Measurements from ENCODE around the gene GPRIN3.

DNA sequence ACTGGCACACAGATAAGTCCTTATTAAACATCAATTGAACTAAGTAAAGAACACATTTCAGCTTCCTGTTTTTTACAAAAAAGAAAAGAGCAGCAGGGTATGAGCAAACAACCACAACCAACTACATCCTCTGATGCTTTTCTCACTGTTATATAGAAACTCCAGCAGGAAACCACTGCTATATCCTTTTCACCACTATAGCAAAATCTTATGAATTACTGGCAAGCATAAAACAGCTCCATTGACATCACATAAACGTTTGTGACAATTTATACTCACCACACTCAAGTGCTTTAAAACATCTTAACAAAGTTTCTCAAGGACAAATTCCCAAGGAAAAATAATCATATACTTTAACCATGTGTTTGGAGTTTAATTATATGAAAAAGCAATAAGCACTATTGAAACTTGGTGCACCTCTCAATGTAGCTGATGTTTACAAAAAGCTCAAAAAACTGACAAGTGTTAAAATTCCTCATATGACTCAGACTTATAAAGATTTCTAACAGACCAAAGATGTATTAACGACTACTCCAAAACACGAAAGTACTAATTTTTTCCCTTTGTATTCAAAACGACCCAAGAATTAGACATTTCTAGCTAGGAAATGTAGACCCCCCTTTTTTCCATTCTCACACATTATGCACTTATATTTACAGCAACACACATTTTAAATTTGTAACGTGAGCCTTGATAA, 12.9 kb downstream of the GPRIN3 start:
- TF ChIP-seq EZH2 (IDR thresholded peaks at IDR 0.05) (no peak), POLR2AphosphoS5 (IDR thresholded peaks at IDR 0.05; ENCODE audit: borderline replicate concordance, low read depth, low read length) (no peak)

Measured in SK-N-MC (cell line).